GM18507 (cell line): Measurements from ENCODE around the gene NPSR1.
"Not testable (repeated sequence)": the region's sequence is repeated elsewhere in the genome, so short reads cannot be mapped to it uniquely, and the experiment has no call there.

Experiments used
- DNase-seq: peaks from one replicate; pipeline ENCODE4 v3.0.0; 2011; ENCODE audit warnings: low read depth; ENCODE audit not compliant: insufficient read length; ENCODE audit errors: extremely low spot score
- FAIRE-seq: peaks from 2 replicates; lab custom pipeline; 2011; peaks lifted over from hg19 to GRCh38; lab: Jason Lieb, UNC

NPSR1 gene

DNA sequence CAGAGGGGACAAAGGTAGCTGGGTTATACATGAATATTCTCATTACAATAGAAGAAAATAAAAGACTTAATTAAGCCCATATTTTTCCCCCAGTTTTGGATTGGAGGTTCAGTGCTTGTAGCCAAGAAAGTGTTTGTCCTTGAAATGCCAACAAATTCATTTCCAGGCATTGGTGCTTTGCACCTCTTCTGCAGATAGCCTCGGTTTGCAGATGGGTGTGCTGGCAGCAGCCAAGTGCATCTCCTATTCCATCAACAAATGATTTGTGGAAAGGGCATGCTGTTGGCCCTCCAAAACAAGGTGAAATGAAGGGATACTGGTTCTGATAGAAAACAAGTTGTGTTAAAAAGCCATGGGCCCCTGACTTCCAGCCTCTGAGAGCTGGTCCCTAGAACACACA lies 192.0 kb downstream of the NPSR1 start:
- no peak for DNase-seq
- no peak for FAIRE-seq

DNA sequence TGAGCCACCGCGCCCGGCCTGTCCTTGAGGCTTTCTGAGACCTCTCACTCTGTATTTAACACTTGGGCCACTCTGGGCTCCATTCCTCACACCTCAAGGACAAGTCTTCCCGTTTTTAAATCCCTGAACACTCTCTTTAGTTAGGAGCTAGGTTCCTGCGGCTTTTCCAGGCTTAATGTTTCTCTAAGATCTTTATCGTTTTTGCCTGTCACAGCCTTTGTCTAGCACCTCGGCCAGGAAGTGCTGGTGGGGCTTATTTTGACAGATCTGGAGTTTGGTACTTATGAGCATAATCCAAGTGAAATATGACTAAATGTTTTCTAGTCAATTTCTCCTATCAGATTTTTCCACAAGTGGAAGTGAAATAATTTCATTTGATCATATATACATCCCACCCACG lies 192.7 kb downstream of the NPSR1 start:
- FAIRE-seq, result no peak

DNA sequence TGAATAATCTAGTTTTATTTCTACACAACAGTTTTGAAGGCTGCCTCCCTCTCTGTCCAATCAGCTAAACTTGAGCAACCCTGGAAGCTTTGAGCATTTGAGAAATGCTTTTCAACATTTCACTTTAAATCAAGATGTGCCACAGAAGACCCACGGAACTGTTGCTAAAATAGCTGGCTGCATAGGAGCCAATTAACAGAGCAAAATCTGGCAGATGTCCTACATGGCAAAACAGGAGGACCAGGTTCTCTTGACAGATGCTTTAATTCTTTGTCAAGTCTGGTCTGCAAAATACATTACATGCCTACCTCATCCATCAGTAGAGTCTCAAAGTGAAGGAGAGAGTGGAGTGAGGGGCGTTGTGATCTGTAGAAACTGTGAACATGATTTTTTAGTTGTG lies 193.4 kb downstream of the NPSR1 start:
- DNase-seq, result no peak
- FAIRE-seq, result no peak

More for the DNA sequence above, 192.7 kb downstream of the NPSR1 start:
- DNase-seq, result no peak

DNA sequence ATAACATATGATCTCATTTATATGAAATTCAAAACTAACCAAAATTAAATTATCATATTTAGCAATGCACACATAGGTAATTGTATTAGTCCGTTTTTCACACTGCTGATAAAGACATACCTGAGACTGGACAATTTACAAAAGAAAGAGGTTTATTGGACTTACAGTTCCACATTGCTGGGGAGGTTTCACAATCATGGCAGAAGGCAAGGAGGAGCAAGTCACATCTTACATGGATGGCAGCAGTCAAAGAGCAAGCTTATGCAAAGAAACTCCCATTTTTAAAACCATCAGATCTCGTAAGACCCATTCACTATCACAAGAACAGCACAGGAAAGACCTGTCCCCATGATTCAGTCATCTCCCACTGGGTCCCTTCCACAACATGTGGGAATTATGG lies 200.4 kb downstream of the NPSR1 start:
- not testable (repeated sequence) for DNase-seq, FAIRE-seq

DNA sequence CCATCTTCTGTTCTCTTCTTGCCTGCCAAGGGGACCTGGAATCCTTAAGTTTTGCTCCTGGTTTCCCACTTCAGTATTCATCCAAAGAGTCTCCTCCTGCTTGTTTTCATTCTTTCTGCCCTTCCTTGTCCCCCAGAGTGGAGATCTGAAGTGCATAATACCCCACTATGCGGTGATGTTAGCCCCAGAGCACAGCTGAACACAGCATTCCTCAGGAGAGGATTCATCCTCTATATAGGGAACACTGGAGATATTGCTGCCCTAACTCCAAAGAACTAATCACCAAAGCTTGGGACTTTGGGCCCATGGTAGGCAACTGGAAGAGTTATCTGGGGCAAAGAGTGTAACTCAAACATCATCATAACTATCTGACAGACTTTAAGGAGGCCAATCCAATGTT lies 201.3 kb downstream of the NPSR1 start:
- not testable (repeated sequence) for DNase-seq, FAIRE-seq

DNA sequence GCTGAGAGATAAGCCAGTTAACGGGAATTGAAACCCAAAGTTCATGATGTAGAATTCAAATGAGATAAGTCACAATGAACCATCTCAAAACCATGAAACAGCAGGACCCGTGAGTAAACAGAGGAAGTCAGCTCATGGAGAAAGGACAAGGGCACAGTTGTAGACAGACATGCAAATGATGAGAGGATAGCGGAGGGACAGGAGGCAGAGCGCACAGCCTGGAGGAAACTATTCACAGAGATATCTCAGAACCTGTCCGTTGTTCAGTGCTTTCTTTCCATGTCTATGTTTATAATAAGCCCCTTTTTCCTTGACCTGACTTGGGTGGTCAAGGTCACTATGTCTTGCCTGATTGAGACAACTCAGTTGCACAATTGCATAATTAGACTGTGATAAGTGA lies 208.2 kb downstream of the NPSR1 start:
- not testable (repeated sequence) for DNase-seq, FAIRE-seq

DNA sequence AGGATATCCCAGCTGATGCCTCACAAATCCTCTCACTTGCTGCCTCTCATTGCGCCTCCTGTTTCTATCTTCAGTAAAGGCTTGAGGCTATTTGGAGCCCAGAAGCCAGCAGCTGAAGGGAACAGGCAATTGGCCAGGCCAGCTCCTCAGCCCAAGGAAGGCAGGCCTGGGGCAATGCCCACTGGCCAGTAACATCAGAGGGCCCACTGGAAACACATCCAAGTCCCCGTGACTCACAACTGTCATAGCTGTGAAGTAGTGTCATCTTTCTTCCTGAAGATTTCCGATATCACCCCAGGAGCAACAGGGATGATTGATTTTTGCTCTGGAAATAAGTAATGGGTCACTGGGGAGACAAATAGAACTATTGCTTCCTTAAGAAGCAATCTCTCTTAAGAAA lies 209.3 kb downstream of the NPSR1 start:
- not testable (repeated sequence) for FAIRE-seq, DNase-seq

DNA sequence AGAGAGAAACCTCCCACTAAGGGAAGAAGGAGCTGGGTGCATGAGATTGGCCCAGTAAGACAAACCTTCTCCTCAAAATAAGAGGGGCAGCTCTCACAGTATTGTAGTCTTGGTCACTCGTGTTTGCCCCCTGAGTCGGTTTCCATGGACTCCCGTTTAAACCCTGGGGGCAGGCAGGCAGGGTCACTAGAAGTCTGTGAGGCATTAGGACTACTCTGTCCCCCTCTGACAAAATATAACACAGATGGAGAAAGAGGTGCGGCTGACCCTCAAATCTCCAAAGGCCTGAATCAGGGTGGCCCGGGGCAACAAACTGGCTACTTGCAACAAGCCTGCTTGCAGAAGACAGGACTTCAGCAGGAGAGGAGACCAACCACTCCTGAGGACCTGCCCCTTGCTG lies 210.6 kb downstream of the NPSR1 start:
- not testable (repeated sequence) for DNase-seq, FAIRE-seq

DNA sequence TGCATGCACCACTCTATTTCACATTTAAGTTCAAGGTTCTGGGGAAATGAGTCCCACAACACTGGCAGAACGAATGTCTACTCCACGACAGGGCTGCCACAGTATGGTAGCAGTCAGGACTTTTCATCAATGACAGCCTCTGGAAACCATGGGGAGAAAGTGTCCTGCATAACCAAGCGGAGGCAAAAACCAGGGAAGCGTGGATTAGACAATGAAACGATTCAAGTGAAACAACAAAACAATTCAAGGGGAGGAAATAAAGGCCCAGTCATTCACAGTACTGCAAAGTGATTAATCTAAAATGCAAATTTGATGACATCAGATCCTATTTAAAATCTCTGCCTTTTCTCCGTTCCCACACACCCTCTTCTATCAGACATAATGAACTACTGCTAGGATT lies 211.0 kb downstream of the NPSR1 start:
- FAIRE-seq, result no peak
- DNase-seq, result no peak

DNA sequence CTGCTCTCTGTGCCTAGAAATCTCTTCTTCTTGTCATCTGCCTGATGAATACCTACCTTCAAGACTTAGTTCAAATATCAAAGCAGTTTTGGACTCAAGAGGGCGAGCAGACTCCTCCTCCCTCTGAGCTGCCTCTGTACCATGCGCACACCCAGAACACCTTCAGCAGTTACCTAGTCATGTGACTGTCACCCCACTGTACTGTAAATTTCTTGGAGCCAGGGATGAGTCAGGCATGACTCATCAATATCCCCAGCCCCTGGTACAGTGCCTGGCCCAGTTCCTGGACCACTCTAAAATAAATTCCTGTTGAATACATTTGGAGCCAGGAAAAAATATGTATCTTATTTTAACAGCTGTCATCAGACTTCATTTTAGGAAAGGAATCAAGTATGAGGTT lies 212.0 kb downstream of the NPSR1 start:
- not testable (repeated sequence) for FAIRE-seq

DNA sequence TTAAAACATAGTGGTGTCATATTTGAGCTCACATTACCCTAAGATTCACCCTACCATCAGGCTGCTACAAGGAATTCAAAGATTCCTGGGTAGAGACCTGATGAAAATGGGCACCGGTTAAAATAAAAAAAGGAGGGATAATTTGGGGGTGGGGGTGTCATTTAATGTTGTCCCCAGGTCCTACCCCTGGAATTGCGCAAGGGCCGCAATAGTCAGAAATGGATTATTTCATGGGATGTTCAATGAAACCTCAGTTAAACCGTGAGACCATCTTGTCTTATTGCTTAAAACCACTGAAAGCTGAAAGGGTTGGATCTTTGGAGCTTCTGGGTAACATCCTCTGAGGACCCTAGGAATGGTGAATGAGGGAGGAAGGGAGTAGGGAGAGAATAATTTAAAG lies 216.3 kb downstream of the NPSR1 start:
- not testable (repeated sequence) for DNase-seq, FAIRE-seq

More for the DNA sequence above, 212.0 kb downstream of the NPSR1 start:
- DNase-seq, result not testable (repeated sequence)

DNA sequence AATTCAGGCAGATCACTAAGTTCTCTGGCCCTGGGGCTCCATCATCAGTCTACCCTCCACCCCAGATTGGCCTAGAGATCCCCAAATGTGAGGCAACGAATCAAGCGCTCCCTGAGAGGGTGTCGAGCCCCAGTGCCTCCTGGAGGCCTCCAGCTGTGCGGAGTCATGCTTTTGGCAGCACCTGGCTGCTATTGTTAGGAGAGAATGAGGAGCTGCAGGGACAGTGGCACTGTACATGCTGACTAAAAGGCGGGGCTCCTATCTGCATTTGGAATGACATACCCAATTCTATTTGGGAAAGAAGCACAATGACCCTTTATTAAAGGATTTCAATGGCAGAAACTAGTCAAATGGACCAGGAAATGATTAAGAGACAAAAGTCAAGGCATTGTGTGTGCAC lies 217.5 kb downstream of the NPSR1 start:
- no peak for FAIRE-seq

DNA sequence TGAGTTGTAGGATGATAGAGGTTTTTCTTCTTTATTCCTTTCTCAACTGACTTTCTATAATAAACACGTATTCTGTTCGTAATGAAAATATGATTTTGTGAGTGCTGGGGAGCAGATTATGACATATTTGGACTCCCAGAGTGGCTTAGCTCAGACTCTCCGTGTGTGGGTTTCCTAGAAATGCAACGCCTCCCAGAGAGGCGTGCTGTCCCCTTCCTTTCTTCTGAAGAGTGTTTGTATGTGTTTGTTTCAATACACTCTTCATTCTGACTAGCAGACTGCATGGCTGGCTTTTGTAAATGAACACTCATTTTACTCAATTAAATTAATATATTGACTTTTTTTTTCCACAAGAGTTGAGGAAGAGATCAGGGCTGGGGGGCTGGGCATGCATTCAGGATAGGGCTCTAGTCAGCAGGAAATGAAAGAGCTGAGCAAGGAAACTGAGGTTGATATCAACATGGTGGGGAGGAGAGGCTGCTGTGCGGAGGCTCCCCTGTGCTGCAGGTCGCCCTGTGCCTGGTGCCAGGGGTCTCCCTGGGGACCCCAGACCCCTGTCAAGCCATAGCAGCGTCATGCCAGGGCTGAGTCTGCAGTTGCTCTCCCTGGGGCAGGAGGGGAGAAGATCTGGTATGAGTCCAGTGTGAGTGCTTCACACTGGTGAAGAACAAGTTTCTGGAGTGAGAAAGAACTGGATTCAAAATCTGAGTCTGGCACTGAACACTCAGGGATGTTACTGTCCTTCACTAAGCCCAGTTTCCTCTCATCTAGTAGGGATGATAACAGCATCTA lies 221.1 kb downstream of the NPSR1 start:
- not testable (repeated sequence) for FAIRE-seq, DNase-seq

More for the DNA sequence above, 217.5 kb downstream of the NPSR1 start:
- DNase-seq, result no peak

DNA sequence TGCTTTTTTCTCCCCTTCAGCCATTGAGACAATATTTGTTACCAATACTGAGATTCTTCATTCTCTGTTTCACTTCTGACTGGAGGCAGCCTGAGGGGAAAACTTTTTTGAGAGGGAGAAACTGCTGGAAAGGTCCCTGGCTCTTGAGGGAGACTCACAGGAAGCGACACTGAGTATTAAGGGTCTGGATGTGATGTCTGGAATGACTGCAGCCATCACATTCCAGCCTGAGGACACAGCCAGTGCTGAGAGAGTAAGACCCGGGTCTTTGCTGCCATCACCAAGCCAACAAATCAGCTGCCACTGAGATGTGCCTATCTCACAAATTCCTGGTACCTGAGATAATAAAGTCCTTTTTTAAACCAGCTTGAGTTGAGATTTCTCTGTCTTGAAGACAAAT lies 221.9 kb downstream of the NPSR1 start:
- FAIRE-seq (no peak), DNase-seq (no peak)

DNA sequence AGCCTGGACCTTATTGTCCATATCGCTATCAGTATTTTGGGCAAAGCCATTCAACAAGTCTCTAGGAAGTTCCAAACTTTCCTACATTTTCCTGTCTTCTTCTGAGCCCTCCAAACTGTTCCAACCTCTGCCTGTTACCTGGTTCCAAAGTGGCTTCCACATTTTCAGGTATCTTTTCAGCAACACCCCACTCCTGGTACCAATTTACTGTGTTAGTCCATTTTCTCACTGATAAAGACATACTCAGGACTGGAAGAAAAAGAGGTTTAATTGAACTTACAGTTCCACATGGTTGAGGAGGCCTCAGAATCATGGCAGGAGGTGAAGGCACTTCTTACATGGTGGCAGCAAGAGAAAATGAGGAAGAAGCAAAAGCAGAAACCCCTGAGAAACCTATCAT lies 225.8 kb downstream of the NPSR1 start:
- FAIRE-seq, result not testable (repeated sequence)

DNA sequence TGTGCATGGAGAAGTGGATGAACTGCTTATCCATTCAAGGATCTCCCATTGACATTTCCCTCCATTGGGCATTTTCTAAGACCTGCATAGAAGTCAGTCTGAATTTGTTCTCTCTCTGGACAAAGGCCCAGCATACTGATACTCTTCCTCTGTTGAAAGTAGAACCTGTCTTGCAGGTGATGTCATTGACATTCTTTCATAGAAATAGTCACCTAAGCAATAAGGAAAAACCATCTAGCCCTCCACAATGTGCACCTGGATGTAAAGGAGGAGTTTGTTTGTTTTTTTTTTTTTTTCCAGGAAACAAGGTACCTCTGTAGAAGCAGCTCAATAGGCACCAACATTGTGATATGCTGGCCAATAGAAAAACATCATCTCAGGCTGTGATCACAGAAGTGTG lies 228.8 kb downstream of the NPSR1 start:
- no peak for DNase-seq
- no peak for FAIRE-seq

More for the DNA sequence above, 225.8 kb downstream of the NPSR1 start:
- DNase-seq, result not testable (repeated sequence)

DNA sequence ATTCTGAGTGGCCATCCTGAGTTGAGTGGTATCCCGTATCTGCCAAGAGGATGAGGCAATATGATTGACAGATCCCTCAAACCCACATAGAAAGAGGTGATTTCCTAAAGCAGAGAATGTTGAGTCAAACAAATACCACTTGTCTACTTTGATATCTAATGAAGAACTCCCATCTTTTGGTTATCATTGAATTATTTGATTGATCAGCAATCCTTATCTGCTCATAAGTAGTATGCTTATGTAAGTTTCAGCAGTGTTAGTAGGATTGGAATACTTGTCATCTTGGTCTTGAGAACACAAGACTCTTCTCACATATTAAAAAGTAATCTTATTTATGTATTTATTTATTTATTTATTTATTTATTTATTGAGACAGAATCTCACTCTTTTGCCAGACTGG lies 231.9 kb downstream of the NPSR1 start:
- no peak for DNase-seq
- no peak for FAIRE-seq

DNA sequence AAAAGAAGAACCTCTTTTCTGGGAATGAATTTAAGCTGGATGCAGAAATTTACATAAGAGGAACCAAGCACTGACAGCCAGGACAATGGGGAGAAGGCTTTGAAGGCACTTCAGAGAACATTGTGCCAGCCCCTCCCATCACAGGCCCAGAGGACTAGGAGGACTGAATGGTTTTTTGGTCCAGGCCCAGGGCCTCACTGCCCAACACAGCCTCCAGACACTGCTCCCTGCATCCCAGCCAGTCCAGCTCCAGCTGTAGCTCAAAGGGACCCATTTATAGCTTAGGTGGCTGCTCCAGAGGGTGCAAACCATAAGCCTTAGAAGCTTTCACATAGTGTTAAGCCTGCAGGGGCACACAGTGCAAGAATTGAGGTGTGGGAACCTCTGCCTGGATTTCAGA lies 237.2 kb downstream of the NPSR1 start:
- DNase-seq (no peak), FAIRE-seq (no peak)
